Liver (tissue), 9 donors: ENCODE measurements around the gene DGKB. TPM values are rescaled to one million over a fixed set of nuclear protein-coding genes. Genes with fewer than 3 reads are reported as not detected.

Experiments used
- DNase-seq: peaks from one replicate; pipeline ENCODE4 v3.0.0-alpha.2; 2017; ENCODE audit warnings: low spot score
- H3K27ac ChIP-seq, 2 donors: one replicate each; pipeline ENCODE4 v1.7.0; 2013; ENCODE audit warnings: inconsistent platforms in 2 of 2, low read length in 2 of 2, control low read depth in 1 of 2, low read depth in 1 of 2, mild to moderate bottlenecking in 1 of 2
- H3K27me3 ChIP-seq, 4 donors: one replicate each; pipeline versions ENCODE4 v1.6.1 to v1.7.0; 2013; ENCODE audit warnings: low read length in 3 of 4, inconsistent platforms in 1 of 4, mild to moderate bottlenecking in 1 of 4, moderate library complexity in 1 of 4; ENCODE audit not compliant: control insufficient read depth in 4 of 4, insufficient read depth in 4 of 4
- H3K36me3 ChIP-seq, 4 donors: one replicate each; pipeline versions ENCODE4 v1.6.1 to v1.7.0; 2013; ENCODE audit warnings: low read length in 3 of 4, mild to moderate bottlenecking in 3 of 4, low read depth in 1 of 4, moderate library complexity in 1 of 4; ENCODE audit not compliant: control insufficient read depth in 4 of 4, insufficient read depth in 3 of 4
- H3K4me1 ChIP-seq, 4 donors: one replicate each; pipeline versions ENCODE4 v1.6.1 to v1.7.0; 2013; ENCODE audit warnings: low read length in 3 of 4, mild to moderate bottlenecking in 3 of 4, moderate library complexity in 1 of 4; ENCODE audit not compliant: control insufficient read depth in 4 of 4, insufficient read depth in 4 of 4
- H3K4me3 ChIP-seq, 3 donors: one replicate each; pipeline versions ENCODE4 v1.6.1 to v1.7.0; 2013; ENCODE audit warnings: low read length in 3 of 3, control low read depth in 1 of 3, low read depth in 1 of 3, mild to moderate bottlenecking in 1 of 3
- H3K9ac ChIP-seq, 2 donors: one replicate each; pipeline ENCODE4 v1.7.0; 2013; ENCODE audit warnings: low read length in 2 of 2, mild to moderate bottlenecking in 2 of 2, moderate library complexity in 2 of 2, control low read depth in 1 of 2, low read depth in 1 of 2
- H3K9me3 ChIP-seq, 4 donors: one replicate each; pipeline versions ENCODE4 v1.6.1 to v1.7.0; 2013; ENCODE audit warnings: low read length in 3 of 4; ENCODE audit not compliant: control insufficient read depth in 4 of 4
- CTCF ChIP-seq: fragments of 150-350 bp; IDR thresholded peaks from 2 replicates; pipeline ENCODE4 v1.5.1; 2017; ENCODE audit warnings: improper control_type of control experiment, low read depth, low read length; ENCODE audit not compliant: missing input control
- EGR1 ChIP-seq, 2 donors: IDR thresholded peaks; 2 replicates each; pipeline ENCODE4 v1.6.1; 2016 to 2018; ENCODE audit warnings: antibody characterized with exemption in 2 of 2, low read depth in 2 of 2
- FOXA1 ChIP-seq: IDR thresholded peaks from 2 replicates; pipeline ENCODE4 v1.6.1; 2016; ENCODE audit warnings: antibody characterized with exemption
- FOXA2 ChIP-seq: IDR thresholded peaks from 2 replicates; pipeline ENCODE4 v1.6.1; 2016; ENCODE audit warnings: antibody characterized with exemption
- GABPA ChIP-seq, 2 donors: IDR thresholded peaks in 1 of 2; conservative IDR thresholded peaks in 1 of 2; 2 replicates each; pipeline ENCODE4 v1.6.1; 2016; ENCODE audit warnings: antibody characterized with exemption in 2 of 2, mild to moderate bottlenecking in 1 of 2, moderate library complexity in 1 of 2
- HNF4A ChIP-seq, 2 donors: conservative IDR thresholded peaks; 2 replicates each; pipeline ENCODE4 v1.6.1; 2016; ENCODE audit warnings: antibody characterized with exemption in 2 of 2, mild to moderate bottlenecking in 2 of 2
- HNF4G ChIP-seq: IDR thresholded peaks from 2 replicates; pipeline ENCODE4 v1.6.1; 2016; ENCODE audit warnings: antibody characterized with exemption
- JUND ChIP-seq, 2 donors: IDR thresholded peaks; 2 replicates each; pipeline ENCODE4 v1.6.1; 2016; ENCODE audit warnings: antibody characterized with exemption in 2 of 2
- MAX ChIP-seq: IDR thresholded peaks from 2 replicates; pipeline ENCODE4 v1.6.1; 2016; ENCODE audit warnings: antibody characterized with exemption
- NR2F2 ChIP-seq: IDR thresholded peaks from 2 replicates; pipeline ENCODE4 v1.6.1; 2016; ENCODE audit warnings: antibody characterized with exemption
- RAD21 ChIP-seq, 2 donors: IDR thresholded peaks; 2 replicates each; pipeline ENCODE4 v1.6.1; 2016; ENCODE audit warnings: antibody characterized with exemption in 2 of 2, mild to moderate bottlenecking in 2 of 2
- REST ChIP-seq: IDR thresholded peaks from 2 replicates; pipeline ENCODE4 v1.6.1; 2016; ENCODE audit warnings: antibody characterized with exemption, mild to moderate bottlenecking
- RXRA ChIP-seq, 2 donors: IDR thresholded peaks; 2 replicates each; pipeline ENCODE4 v1.6.1; 2017 to 2018; ENCODE audit warnings: antibody characterized with exemption in 2 of 2, mild to moderate bottlenecking in 1 of 2
- SP1 ChIP-seq: IDR thresholded peaks from 2 replicates; pipeline ENCODE4 v1.6.1; 2018; ENCODE audit warnings: antibody characterized with exemption, mild to moderate bottlenecking
- TAF1 ChIP-seq: conservative IDR thresholded peaks from 2 replicates; pipeline ENCODE4 v1.6.1; 2016; ENCODE audit warnings: antibody characterized with exemption, mild to moderate bottlenecking
- YY1 ChIP-seq: IDR thresholded peaks from 2 replicates; pipeline ENCODE4 v1.6.1; 2016; ENCODE audit warnings: antibody characterized with exemption, mild to moderate bottlenecking
- ZBTB33 ChIP-seq: IDR thresholded peaks from 2 replicates; pipeline ENCODE4 v1.6.1; 2016; ENCODE audit warnings: antibody characterized with exemption
- WGBS: extraction: QIAGEN DNeasy Blood & Tissue Kit; methylation state at CpG from one replicate; pipeline ENCODE4 v1.1.7; 2013; 5-methylcytosine and 5-hydroxymethylcytosine counted together
- polyA plus RNA-seq, 2 donors: library from polyadenylated mRNA; stranded (reverse) in 1 of 2; unstranded in 1 of 2; fragments of 200-250 nt in 1 of 2; fragments of >200 nt in 1 of 2; fragmentation: Nextera tagmentation in 1 of 2; extraction: Ambion mirVana in 1 of 2; gene quantifications; one replicate each; pipeline versions ENCODE4 v1.2.1 to v1.2.3, GENCODE V29; 2013 to 2015
- total RNA-seq, 2 donors: library from RNA; depleted of rRNA; stranded (reverse); fragments of >200 nt; gene quantifications; one replicate each; pipeline ENCODE4 v1.2.3, GENCODE V29; 2014
- donor health status: healthy.
- donor health status: healthy.
- donor health status: healthy.
- donor health status: healthy.
- donor health status: healthy.

DGKB gene
- total and polyA plus RNA-seq, 4 donors, result 0.09 to 0.42 TPM; not detected in 2

GRCh38 chr7:14137676-14138075 is 764.9 kb downstream of the DGKB start:
- H3K27me3 ChIP-seq, result no peaks in the 10 kb centered on the region
- no peak overlapping the region for H3K9ac ChIP-seq
- no peaks in the 10 kb centered on the region for H3K9me3 ChIP-seq
- H3K36me3 ChIP-seq, result no peaks in the 10 kb centered on the region
- 74% methylated on average over 2 of the region's 2 CpGs for WGBS
- no peak overlapping the region for H3K27ac ChIP-seq
- no peak overlapping the region for H3K4me3 ChIP-seq
- TF ChIP-seq HNF4A (conservative IDR thresholded peaks at IDR 0.05) (no peak), EGR1 (IDR thresholded peaks at IDR 0.05; ENCODE audit: low read depth in 2 of 2) (no peak), RXRA (IDR thresholded peaks at IDR 0.05) (no peak), NR2F2 (no peak), FOXA2 (no peak), CTCF (no peak), YY1 (no peak), RAD21 (IDR thresholded peaks at IDR 0.05) (no peak), GABPA (IDR thresholded peaks at IDR 0.05 in 1 of 2, conservative IDR thresholded peaks at IDR 0.05 in 1 of 2) (no peak), FOXA1 (no peak), TAF1 (no peak)
- no peaks in the 10 kb centered on the region for H3K4me1 ChIP-seq
- no peak for DNase-seq

GRCh38 chr7:14133752-14134151 is 768.8 kb downstream of the DGKB start:
- Histone ChIP-seq H3K36me3 (no peaks in the 10 kb centered on the region), H3K4me1 (no peaks in the 10 kb centered on the region), H3K9me3 (no peaks in the 10 kb centered on the region), H3K9ac (no peak overlapping the region), H3K27me3 (no peaks in the 10 kb centered on the region), H3K27ac (no peak overlapping the region), H3K4me3 (no peak overlapping the region)
- DNase-seq, result no peak
- TF ChIP-seq FOXA2 (no peak), RAD21 (IDR thresholded peaks at IDR 0.05) (no peak), YY1 (no peak), CTCF (no peak), RXRA (IDR thresholded peaks at IDR 0.05) (no peak), REST (no peak), HNF4A (conservative IDR thresholded peaks at IDR 0.05) (no peak), SP1 (no peak), EGR1 (IDR thresholded peaks at IDR 0.05; ENCODE audit: low read depth in 2 of 2) (no peak), TAF1 (no peak), GABPA (IDR thresholded peaks at IDR 0.05 in 1 of 2, conservative IDR thresholded peaks at IDR 0.05 in 1 of 2) (no peak), NR2F2 (no peak), FOXA1 (no peak), HNF4G (no peak), MAX (no peak), ZBTB33 (no peak), JUND (IDR thresholded peaks at IDR 0.05) (no peak)
- 88% methylated on average over 1 of the region's 1 CpG for whole genome bisulfite sequencing
